HG02970 (cell line): ENCODE data around the gene PTX4.

Source experiments
- ATAC-seq: cut with Tn5 transposase; IDR thresholded peaks from one replicate; pipeline ENCODE4 v1.9.1; 2021; ENCODE audit warnings: mild to moderate bottlenecking, moderate library complexity, moderate number of reproducible peaks; ENCODE audit not compliant: unreplicated experiment, low FRiP score

PTX4 gene

DNA sequence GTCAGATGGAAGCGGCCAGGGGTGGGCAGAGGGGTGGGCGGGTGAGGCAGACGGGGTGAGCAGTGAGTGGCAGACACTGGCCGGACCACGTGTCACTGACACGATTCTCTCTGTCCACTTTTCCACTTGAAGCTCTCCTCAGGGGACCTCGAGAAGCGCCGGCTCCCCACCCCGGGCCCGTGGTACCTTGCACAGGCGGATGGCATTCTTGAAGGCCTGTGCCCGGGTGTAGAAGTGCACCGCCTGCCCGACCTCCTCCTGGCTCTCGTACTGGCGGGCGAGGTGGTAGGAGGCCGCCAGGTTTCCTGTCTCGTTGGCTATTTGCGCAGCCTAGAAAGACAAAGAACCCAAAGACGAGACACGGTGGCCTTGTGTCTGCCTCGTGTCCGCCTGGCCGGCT, 35.6 kb upstream of the PTX4 start:
- ATAC-seq = no peak

DNA sequence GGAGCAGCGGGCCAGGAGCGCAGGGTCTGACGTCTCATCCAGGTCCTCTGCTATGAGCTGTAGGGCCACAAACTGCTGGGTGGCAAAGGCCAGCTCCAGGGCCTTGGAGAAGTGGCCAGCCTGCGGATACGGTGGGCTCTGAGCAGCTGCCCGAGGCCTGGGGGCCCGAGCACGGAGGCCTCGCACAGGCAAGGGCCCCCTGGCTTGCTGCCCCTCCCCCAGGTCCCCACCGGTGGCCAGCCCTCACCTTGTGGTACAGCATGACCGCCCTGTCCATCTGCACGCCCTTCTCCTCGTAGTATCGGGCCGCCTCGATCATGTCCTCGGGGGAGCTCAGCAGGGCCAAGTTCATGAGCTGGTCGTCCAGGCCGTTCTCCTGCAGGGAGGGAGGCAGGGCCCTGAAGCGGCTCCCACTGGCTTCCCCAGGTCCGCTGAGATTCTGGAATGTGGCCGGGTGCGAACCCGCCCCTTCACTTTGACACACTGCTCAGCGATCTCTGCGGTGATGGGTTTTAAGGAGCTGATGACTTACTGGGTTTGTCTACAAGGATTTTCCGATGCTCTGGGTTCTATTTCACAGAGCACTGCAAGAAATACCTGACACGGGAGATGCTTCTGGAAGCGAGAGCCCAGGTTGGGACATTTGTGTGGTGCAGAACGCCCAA, 35.0 kb upstream of the PTX4 start:
- no peak for ATAC-seq

DNA sequence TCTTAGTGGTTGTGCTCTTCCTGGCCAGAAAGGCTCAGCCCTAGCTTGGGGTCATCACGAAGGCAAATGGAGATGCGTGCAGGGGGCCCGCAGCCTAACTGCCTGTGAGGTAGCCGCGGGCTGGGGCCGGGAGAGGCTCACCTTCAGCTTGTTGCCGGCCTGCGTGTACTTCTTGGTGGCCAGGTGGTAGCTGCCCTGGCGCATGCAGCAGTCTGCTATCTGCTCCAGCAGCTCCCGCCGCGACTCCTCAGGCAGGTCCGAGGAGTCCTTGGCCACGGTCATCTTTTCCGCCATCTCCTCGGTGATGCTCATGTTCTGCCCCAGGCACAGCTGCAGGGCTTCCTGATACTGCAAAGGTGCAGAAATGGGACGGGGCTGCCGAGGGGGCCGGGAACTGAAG, 31.7 kb upstream of the PTX4 start:
- no peak for ATAC-seq

DNA sequence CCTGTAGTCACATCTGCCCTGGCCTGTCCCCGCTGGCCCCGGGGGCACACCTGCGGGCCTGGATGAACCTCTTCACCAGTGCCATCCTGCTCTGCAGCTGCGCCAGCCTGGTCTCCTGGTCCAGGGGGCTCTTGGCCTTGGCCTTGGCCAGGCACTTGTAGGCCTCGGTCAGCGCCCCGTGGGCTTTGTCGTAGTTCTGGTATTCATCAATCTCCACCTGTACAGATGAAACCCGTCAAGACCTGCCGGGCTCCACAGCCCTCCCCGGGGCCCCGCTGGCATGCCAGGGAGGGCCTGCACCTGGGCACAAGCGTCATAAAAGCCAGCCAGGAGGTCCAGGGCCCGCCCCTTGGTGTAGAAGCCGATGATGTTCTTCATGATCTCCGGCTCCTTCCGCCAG, 31.1 kb upstream of the PTX4 start:
- no peak for ATAC-seq

DNA sequence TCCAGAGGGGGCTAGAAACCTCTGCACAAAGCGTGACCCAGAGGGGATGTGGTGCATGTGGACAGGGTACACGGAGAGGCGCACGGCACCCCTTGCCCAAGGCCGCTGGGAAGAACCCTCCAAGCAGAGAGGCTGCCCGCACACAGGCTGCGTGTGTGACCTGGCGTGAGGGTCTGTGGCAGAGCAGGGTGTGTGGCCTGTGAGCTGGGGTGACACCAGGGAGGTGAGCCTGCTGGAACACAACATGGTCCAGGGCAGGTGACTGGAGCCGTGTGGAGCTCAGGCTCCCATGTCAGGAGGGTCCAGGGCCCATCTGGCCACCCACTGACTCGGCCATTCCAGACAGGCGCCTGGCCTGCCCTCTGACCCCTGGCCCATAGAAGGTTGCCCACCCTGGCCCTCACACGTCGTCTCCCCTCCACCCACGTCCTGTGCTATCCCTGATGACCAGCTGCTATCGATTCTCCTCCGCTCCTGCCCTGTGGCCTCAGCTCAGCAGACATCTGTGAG, 29.9 kb upstream of the PTX4 start:
- no peak for ATAC-seq

DNA sequence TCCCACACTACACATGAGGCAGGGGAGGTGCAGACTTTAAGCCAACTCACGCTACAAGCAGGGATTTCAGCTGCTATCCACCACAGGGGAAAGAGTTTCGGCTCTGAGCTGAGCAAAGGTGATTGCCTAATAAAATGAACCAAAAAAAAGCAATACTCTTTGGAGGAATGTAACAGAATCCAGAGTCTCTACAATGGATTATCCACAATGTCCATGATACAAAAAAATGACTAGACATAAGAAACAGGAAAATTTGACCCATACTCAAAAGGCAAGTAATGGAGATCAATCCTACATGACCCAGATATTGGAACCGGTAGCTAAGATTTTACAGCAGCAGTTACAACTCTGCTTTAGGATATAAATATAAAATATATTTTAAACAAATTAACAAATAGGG, 25.8 kb upstream of the PTX4 start:
- ATAC-seq = no peak

DNA sequence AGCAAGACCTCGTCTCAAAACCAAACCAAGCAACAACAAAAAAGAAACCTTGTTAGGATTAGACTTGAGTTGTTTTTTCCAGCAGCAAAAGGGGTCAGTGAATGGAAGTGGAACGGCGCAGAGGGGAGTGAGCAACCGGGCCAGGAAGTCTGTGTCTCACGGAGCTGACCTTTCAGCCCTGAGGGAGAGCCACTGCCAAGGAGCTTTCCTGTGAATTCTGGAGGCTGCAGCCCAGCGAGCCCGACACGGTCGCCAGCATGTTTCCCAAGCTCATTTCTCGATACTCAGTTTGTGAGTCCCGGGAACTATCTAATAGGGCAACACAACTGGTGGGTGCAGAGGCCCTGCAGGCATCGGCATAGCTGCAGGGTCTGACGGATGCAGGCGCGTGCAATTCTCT, 24.0 kb upstream of the PTX4 start:
- no peak for ATAC-seq

DNA sequence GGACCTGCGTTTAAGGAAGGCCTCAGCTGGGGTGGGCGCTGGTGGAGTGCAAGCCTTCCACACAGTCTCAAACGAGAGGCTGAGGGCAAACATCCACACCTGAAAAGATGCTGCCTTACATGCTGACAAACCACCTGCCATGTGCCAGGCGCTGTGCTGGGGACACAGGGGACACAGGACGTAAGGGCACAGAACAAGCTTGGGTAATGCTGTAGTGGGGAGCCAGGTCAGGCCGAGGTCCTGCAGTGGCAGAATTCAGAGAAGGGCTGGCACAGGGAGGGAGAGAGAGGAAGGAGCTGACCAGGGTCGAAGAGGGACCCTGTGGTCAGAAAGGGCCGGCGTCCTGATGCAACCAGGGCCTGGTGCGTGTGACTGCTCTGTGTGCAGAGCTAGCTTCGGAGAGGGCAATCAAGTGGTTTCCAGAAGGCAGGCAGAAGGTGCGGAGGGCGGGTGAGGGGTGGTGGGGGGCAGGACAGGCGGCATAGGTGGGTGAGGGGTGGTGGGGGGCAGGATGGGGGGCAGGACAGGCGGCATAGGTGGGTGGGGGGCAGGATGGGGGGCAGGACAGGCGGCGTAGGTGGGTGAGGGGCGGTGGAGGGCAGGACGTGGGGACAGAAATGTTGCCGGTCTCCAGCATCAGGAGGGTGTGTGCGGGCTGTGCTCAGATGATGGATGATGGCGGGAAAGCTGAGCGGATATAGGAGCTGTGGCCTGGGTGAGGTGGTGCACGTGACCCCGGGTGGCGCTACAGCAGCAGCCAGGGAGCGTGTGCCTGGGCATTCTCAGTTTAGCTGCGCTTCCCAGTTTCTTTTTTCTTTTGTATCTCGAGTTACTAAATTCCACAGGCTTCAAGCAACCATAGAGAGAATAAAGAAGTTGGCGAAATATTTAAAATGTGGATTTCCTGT, 23.2 kb upstream of the PTX4 start:
- no peak for ATAC-seq

DNA sequence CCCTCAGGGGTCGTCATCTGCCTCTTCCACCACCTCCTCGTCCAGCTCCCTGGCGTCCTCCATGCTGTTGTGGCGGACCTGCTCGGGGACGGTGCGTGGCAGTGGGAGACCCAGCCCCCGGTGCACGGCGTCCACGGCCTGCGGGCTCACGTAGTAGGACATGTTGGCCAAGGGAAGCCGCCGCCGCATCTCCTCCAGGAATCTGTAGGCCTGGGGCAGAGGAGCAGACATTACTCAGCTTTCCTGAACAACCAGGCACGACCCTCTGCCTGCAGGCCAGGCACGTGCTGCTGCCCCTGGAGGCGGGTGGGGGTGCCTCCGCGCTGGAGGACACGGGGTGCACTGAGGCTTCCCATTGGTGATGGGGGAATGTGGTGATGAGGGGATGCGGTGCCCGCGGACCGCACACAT, 22.2 kb upstream of the PTX4 start:
- ATAC-seq = no peak

DNA sequence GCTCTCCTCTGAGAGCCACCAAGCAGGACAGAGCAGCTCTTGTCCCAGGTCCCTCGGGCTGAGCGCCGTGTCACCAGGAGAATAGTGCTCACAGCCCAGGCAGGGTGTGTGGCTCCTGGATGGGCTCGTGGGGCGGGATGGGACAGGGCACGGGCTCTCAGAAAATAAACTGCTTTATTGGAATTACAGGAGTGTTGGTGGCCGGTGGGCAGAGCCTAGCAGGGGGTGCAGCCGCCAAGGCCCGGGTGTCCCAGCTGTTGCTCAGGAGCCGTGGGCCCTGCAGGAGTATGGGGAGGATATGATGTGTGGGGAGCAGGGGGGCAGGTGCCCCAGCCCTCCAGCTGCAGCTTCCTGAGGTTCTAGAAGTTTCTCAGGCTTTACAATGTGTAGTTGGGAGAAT, 21.5 kb upstream of the PTX4 start:
- no peak for ATAC-seq

DNA sequence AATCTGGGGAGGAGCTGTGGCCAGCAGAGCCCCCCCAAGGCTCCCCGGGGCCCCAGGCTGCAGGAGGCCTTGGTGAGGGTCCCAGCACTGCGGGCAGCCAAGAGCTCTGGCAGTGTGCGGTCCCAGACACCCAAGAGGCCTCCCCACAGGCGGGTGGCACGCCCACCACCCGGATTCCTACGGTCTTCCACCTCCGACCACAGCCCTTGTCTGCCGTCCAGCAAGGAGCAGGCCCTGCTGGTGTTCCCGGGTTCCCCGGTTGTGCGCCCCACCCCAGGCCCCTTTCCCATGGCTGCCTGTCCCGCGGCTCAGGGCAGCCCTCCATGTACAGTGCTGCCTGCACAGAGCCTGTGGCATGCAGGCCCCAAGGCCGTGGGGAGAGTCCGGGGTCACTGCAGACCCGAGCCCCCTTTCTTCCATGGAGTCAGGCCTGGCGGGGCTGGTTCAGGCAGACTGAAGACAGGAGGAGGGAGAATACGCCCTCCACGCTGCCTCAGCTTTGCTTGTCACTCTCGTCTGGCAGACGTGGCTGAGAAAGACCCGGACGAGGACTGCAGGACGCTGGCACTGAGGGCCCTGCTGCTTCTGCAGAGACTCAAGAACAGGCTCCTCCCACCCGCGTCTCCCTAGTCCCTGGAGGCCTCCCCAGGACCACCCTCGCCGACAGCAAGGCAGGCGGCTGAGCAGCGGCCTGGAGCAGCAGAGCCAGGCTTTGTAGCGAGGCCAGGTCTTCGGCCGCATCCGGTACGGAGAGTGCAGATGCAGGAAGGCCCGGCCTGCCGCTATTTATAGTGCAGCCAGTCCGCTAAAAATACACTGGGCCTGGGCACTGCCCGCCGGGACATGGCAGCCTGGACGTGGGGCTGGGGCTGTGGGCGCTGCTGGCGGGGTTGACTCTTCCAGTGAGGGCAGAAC, 20.8 kb upstream of the PTX4 start:
- ATAC-seq = no peak

DNA sequence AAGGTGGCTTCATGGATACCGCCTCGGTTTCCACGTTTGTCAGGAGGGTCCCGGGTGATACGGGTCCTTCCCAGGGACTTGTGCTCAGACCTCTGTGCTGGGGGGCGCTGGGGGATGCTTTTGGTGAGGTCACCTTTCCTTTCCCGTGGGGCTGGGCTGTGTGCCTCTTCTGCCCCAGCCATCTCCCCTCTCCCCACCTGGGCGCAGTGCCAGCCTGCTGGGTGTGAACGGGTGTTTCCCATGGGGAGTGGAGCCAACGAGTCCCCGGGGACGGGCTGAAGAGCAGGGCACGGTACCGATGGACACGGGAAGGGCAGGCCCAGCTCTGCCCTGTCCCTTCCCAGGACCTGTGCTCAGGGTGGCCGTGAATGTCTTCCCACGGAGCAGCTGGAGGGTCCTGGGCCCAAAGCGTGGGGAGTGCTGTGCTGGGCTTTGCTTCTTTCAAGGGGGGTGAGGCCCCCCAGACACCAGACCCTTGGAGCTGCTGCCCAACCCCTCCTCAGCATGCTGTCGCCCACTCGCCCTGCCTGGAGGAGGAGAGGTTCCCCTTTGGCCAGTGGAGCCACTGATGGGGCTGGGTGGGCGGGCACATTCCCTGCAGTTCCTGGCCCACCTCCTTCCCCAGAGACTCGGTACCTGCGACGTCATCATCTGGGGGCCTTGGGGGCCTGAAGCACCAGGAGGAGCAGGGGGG, 19.9 kb upstream of the PTX4 start:
- ATAC-seq = no peak

DNA sequence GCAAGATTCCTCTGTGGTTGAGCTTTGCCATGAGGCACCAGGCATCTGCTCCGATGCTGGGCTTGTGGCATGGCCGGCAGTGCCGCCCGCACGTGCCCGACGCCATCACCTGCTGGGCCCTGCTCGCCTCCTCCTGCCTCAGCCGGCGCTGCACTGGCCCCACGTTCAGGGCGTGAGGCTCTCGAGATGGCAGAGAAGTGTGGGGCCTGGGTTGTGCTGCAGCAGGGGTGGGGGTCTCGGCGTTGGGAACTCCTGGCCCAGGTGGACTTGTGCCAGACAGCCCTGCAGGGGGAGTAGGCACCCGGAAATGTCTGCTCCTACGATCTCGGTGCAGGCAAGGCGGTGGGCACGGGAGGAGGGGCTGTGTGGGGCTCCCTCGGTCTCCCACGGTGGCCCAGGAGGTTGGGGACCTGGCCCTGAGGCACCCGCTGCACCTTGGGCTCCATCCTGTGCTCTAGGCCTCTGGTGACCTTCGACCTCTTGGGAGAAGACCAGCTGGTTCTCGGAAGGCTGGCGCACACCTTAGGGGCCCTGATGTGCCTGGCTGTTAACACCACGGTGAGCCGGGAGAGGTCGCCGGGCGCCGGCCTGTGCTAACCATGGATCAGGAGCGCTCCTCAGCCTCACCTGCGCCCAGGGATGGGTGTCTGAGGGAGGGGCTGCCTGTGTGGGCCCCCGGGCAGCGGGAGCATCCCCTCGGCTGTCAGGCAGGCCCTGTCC, 17.9 kb upstream of the PTX4 start:
- no peak for ATAC-seq

DNA sequence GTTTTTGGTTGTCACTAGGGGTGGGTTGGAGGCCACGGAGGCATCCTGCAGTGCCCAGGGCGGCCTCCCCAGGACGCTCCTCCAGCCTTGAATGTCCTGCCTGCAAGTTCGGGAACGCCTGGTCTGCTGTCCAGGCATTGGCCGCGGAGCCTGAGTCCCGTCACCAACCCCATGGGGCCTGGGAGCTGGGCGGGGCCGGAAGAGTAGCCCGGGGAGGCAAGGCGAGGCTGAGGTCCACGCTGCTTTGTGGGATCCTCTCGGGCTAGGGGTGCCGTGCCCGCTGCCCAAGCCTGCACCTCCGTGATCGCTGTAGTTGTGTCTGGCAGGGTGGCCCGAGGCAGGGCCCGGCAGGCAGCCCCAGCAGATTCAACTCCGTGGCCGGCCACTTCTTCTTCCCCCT, 17.2 kb upstream of the PTX4 start:
- no peak for ATAC-seq

DNA sequence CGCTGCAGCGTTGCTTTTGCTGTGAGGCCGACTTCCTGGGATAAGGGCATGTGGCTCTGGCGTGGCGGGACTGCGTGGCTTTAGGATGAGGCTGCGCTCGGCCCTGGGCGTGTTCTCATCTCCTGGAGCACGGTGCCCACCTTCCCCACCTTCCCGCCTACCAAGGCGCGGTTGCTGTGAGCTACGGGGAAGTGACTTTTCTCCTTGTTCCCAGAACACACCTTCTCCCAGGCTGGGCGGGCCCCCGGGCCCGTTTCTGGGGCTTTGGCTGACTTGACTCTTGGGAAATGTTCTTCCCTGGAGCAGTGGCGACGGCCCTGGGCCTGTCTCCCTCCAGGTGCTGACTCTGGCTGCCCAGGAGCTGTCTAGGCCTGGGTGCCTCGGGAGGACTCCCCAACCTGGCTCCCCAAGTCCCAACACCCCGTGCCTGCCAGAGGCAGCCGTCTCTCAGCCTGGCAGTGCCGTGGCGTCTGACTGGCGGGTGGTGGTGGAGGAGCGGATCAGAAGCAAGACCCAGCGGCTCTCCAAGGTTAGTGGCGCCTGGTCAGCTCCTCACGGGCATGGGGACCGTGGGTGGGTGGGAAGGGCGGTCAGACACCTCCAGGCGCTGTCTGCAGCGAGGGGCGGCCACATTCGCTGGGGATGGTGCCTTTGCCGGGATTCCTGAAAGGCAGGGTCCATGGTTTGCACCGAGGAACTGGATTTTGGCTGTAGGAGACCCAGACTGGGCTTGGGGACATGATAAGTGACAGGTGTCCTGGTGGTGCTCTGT, 16.5 kb upstream of the PTX4 start:
- no peak for ATAC-seq

DNA sequence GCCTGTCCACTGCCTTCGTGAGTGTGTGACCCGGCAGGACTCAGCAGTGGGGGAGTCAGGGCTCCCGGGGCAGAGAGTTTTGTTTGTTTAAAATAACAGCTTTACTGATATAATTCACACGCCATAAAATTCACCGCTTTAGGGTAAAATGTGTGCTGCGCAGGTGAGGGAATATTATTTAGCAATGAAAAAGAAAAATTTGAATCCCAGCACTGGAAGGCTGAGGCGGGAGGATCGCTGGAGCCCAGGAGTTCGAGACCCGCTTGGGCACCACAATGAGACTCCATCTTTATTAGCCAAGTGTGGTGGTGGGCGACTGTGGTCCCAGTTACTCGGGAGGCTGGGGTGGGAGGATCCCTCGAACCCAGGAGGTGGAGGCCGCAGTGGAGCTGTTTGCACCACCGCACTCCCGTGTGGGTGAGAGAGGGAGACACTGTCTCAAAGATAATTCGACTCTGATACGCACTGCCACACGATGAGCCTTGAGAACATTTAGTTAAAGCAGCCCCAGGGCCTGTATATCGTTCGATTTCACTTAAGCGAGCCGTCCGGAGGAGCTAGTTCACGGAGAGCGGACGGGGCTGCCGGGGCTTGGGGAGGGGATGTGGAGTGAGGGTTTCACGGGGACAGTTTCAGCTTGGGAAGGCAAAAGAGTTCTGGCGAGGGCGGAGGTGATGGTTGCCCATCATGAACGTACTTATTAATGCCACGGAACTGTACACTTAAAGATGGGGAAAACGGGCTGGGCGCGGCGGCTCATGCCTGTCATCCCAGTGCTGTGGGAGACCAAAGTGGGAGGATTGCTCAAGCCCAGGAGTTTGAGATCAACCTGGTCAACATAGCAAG, 14.6 kb upstream of the PTX4 start:
- no peak for ATAC-seq

DNA sequence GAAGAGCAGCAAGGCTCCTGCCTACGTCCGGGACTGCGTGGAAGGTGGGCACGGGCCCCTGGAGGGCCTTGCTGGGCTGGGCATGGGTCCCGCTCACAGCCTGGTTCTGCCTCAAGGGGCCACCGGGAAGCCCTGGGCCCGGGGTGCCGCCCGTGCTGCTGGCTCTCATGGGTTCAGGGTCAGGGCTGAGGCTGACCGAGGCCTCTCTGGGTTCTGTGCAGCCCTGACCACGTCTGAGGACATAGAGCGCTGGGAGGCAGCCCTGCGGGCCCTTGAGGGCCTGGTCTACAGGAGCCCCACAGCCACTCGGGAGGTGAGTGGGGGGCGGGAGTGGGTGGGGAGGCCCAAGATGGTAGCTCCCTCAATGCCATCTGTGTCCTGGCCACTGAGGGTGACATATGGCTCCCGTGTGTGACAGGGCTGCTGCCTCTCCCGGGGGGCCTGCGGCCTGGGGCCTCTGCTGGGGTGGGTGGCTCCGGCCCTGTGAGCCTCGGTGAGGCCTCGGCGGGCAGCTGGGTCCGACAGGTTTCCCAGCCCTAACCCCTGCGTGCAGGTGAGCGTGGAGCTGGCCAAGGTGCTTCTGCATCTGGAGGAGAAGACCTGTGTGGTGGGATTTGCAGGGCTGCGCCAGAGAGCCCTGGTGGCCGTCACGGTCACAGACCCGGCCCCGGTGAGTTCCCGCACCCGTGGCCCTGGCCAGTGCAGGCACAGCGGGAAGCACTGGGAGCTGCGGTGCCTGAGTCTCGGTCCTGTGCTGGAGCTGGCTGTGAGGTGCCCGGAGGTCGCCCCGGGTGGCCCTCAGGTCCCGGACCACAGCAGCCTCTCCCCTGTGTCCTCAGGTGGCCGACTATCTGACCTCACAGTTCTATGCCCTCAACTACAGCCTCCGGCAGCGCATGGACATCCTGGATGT, 13.6 kb upstream of the PTX4 start:
- no peak for ATAC-seq
